Neuronal stem cell (in vitro differentiated cells): ENCODE results near the gene HPGD.

Experiments used
- DNase-seq: peaks from one replicate; pipeline ENCODE4 v3.0.0-alpha.2; 2013; ENCODE audit warnings: low spot score
- H2AFZ ChIP-seq: one replicate; pipeline ENCODE4 v1.6.1; 2013; ENCODE audit warnings: mild to moderate bottlenecking, low read length, inconsistent platforms
- H2AK5ac ChIP-seq: 2 replicates; pipeline ENCODE4 v1.6.1; 2013; ENCODE audit warnings: low read depth, mild to moderate bottlenecking, inconsistent platforms, low read length, moderate library complexity, mixed read lengths
- H2BK120ac ChIP-seq: 2 replicates; pipeline ENCODE4 v1.6.1; 2013; ENCODE audit warnings: low read depth, mild to moderate bottlenecking, inconsistent platforms, low read length, moderate library complexity, mixed read lengths
- H2BK12ac ChIP-seq: one replicate; pipeline ENCODE4 v1.6.1; 2013; ENCODE audit warnings: low read length, inconsistent platforms
- H2BK15ac ChIP-seq: 2 replicates; pipeline ENCODE4 v1.6.1; 2013; ENCODE audit warnings: mild to moderate bottlenecking, low read length, inconsistent platforms, mixed read lengths
- H2BK5ac ChIP-seq: one replicate; pipeline ENCODE4 v1.6.1; 2013; ENCODE audit warnings: inconsistent platforms, mild to moderate bottlenecking, low read length, moderate library complexity
- H3K14ac ChIP-seq: one replicate; pipeline ENCODE4 v1.6.1; 2013; ENCODE audit warnings: low read length, inconsistent platforms
- H3K18ac ChIP-seq: 2 replicates; pipeline ENCODE4 v1.6.1; 2013; ENCODE audit warnings: low read length, inconsistent platforms
- H3K23ac ChIP-seq: 2 replicates; pipeline ENCODE4 v1.6.1; 2013; ENCODE audit warnings: low read depth, mild to moderate bottlenecking, mixed read lengths, low read length, inconsistent platforms; ENCODE audit not compliant: poor library complexity
- H3K27ac ChIP-seq: replicated peaks from 3 replicates; pipeline ENCODE4 v1.5.1; 2013; ENCODE audit warnings: low read length, inconsistent platforms
- H3K27me3 ChIP-seq, 3 experiments: 2 replicates each; pipeline ENCODE4 v1.6.1; 2013; ENCODE audit warnings: low read length in 3 of 3, mild to moderate bottlenecking in 2 of 3, inconsistent platforms in 1 of 3, low read depth in 1 of 3, mixed read lengths in 1 of 3, moderate library complexity in 1 of 3; ENCODE audit not compliant: control insufficient read depth in 3 of 3, insufficient read depth in 3 of 3
- H3K36me3 ChIP-seq, 2 donors: replicated peaks in 1 of 2; 2 replicates each; pipeline ENCODE4 v1.6.1; 2013; ENCODE audit warnings: low read length in 2 of 2; ENCODE audit not compliant: control insufficient read depth in 2 of 2, insufficient read depth in 2 of 2
- H3K4ac ChIP-seq: 2 replicates; pipeline ENCODE4 v1.6.1; 2013; ENCODE audit warnings: inconsistent platforms, mild to moderate bottlenecking, low read length, moderate library complexity
- H3K4me1 ChIP-seq, 2 donors: 1 replicate in 1 of 2; 2 replicates in 1 of 2; pipeline ENCODE4 v1.6.1; 2013; ENCODE audit warnings: low read length in 2 of 2, low read depth in 1 of 2; ENCODE audit not compliant: control insufficient read depth in 2 of 2, insufficient read depth in 1 of 2
- H3K4me2 ChIP-seq: one replicate; pipeline ENCODE4 v1.6.1; 2013; ENCODE audit warnings: mild to moderate bottlenecking, low read length, inconsistent platforms; ENCODE audit not compliant: insufficient read depth, poor library complexity, severe bottlenecking
- H3K4me3 ChIP-seq, 2 donors: 2 replicates each; pipeline ENCODE4 v1.5.1; 2013; ENCODE audit warnings: low read length in 2 of 2, mild to moderate bottlenecking in 2 of 2, inconsistent platforms in 1 of 2, moderate library complexity in 1 of 2
- H3K79me1 ChIP-seq: one replicate; pipeline ENCODE4 v1.6.1; 2013; ENCODE audit warnings: low read depth, mild to moderate bottlenecking, inconsistent platforms, low read length, moderate library complexity
- H3K9ac ChIP-seq: one replicate; pipeline ENCODE4 v1.6.1; 2013; ENCODE audit warnings: mild to moderate bottlenecking, low read depth, low read length, inconsistent platforms; ENCODE audit not compliant: poor library complexity
- H3K9me3 ChIP-seq, 2 donors: replicated peaks in 1 of 2; 2 replicates each; pipeline versions ENCODE3 to v1.6.1; 2013; ENCODE audit warnings: low read length in 2 of 2, mild to moderate bottlenecking in 2 of 2, inconsistent platforms in 1 of 2, low read depth in 1 of 2, mixed read lengths in 1 of 2, moderate library complexity in 1 of 2; ENCODE audit not compliant: control insufficient read depth in 2 of 2, insufficient read depth in 1 of 2
- H4K8ac ChIP-seq: one replicate; pipeline ENCODE4 v1.6.1; 2013; ENCODE audit warnings: low read depth, mild to moderate bottlenecking, inconsistent platforms, low read length, moderate library complexity
- H4K91ac ChIP-seq: one replicate; pipeline ENCODE4 v1.6.1; 2013; ENCODE audit warnings: low read length, low read depth, mild to moderate bottlenecking, inconsistent platforms; ENCODE audit not compliant: poor library complexity
- WGBS, 2 donors: extraction: QIAGEN DNeasy Blood & Tissue Kit; methylation state at CpG; one replicate each; pipeline ENCODE4 v1.1.7; 2013; ENCODE audit warnings: missing lambda C conversion rate in 2 of 2, mixed read lengths in 1 of 2; ENCODE audit not compliant: insufficient read length in 2 of 2, insufficient replicate concordance in 1 of 2; ENCODE audit errors: extremely low coverage in 2 of 2; 5-methylcytosine and 5-hydroxymethylcytosine counted together

Gene HPGD

DNA sequence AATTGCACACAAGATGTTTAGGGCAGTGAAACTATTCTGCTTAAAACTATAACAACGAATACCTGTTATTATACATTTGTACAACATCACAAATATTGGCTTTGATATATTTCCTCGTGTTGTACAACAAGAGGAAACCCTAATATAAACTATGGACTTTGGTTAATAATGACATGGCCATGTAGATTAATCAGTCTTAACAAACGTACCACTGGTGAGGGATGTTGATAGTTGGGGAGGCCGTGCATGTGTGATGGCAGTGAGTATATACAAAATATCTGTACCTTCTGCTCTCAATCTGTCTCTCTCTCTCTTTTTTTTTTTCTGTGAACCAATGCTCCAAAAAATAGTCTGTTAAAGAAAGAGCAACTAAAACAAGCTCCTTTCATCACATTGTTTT lies 22.2 kb upstream of the HPGD start:
- WGBS, 2 donors = no CpG with 5 or more reads among the region's 4 CpGs
- H2BK15ac ChIP-seq = no peak overlapping the region
- H3K36me3 ChIP-seq = no peaks in the 10 kb centered on the region
- H4K8ac ChIP-seq = no peak overlapping the region
- H4K91ac ChIP-seq = no peak overlapping the region
- no peak overlapping the region for H2AK5ac ChIP-seq
- H3K14ac ChIP-seq = no peak overlapping the region
- H3K4me2 ChIP-seq = no peak overlapping the region
- H3K4ac ChIP-seq = no peak overlapping the region
- H3K79me1 ChIP-seq = no peaks in the 10 kb centered on the region
- H3K9me3 ChIP-seq = peaks cover 0 to 3% of the 10 kb centered on the region in 2 donors
- H3K23ac ChIP-seq = no peak overlapping the region
- no peak overlapping the region for H2BK120ac ChIP-seq
- H3K4me3 ChIP-seq = no peak overlapping the region
- H2BK12ac ChIP-seq = no peak overlapping the region
- no peak overlapping the region for H3K27ac ChIP-seq
- no peaks in the 10 kb centered on the region for H3K4me1 ChIP-seq
- no peaks in the 10 kb centered on the region for H3K27me3 ChIP-seq
- H2AFZ ChIP-seq = no peak overlapping the region
- H2BK5ac ChIP-seq = no peak overlapping the region
- H3K9ac ChIP-seq = no peak overlapping the region
- no peak for DNase-seq
- H3K18ac ChIP-seq = no peak overlapping the region

DNA sequence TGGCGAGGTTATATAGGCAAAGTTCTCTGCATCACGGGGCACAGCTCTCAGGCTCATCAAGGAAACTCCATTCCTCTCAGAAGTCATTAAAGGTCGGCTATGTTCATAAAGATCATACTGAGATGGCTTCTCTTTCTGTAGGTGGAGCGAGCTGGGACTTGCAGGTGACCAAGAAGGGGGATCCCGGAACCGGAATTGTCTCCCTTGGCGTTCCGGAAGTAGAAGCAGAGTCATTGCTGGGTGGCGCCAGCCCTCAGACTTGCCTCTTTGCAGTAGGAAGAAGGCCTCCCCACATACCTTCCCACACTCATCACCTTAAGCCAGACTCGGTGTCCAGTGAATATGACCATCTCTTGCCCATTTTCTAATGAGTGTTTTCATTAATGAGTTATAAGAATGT lies 17.9 kb upstream of the HPGD start:
- Histone ChIP-seq H2AK5ac (no peak overlapping the region), H4K8ac (no peak overlapping the region), H3K4me3 (no peak overlapping the region), H3K9me3 (no peaks in the 10 kb centered on the region), H2BK120ac (no peak overlapping the region), H3K27me3 (no peaks in the 10 kb centered on the region), H2BK12ac (no peak overlapping the region), H3K23ac (no peak overlapping the region), H3K36me3 (no peaks in the 10 kb centered on the region), H3K27ac (no peak overlapping the region), H3K14ac (no peak overlapping the region), H3K18ac (no peak overlapping the region), H3K4me1 (no peaks in the 10 kb centered on the region), H3K9ac (no peak overlapping the region), H3K79me1 (no peaks in the 10 kb centered on the region), H3K4me2 (no peak overlapping the region), H2BK5ac (no peak overlapping the region), H4K91ac (no peak overlapping the region), H3K4ac (no peak overlapping the region), H2BK15ac (no peak overlapping the region), H2AFZ (no peak overlapping the region)
- WGBS, 2 donors = no CpG with 5 or more reads among the region's 10 CpGs
- no peak for DNase-seq

DNA sequence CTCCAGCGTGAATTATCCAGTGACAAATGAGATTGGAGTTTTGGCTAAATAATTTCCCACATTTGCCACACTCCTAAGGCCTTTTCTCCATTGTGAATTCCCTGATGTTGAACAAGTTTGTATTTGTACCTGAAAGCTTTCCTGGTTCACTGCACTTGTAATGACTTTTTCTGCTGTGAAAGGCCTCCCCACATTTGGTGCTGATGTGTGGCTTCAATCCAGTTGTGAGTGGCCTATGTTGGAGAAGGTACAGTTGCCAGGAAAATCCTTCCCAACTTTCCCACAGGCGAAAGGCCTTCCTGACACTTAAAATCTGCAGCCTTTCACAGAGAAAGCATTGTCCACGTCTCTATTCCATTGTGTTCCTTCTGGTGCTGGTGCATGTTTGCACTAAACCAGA lies 17.3 kb upstream of the HPGD start:
- no peak overlapping the region for H3K23ac ChIP-seq
- no peak overlapping the region for H3K18ac ChIP-seq
- H3K9ac ChIP-seq = no peak overlapping the region
- no peak overlapping the region for H3K4ac ChIP-seq
- no peak overlapping the region for H4K91ac ChIP-seq
- H3K79me1 ChIP-seq = no peaks in the 10 kb centered on the region
- no peaks in the 10 kb centered on the region for H3K27me3 ChIP-seq
- H3K4me2 ChIP-seq = no peak overlapping the region
- H2AFZ ChIP-seq = no peak overlapping the region
- H4K8ac ChIP-seq = no peak overlapping the region
- no peaks in the 10 kb centered on the region for H3K4me1 ChIP-seq
- H3K4me3 ChIP-seq = no peak overlapping the region
- H2BK15ac ChIP-seq = no peak overlapping the region
- no peak overlapping the region for H3K14ac ChIP-seq
- no peaks in the 10 kb centered on the region for H3K9me3 ChIP-seq
- no peak overlapping the region for H2BK120ac ChIP-seq
- H3K27ac ChIP-seq = no peak overlapping the region
- no CpG with 5 or more reads among the region's 3 CpGs for WGBS, 2 donors
- no peak overlapping the region for H2BK12ac ChIP-seq
- no peaks in the 10 kb centered on the region for H3K36me3 ChIP-seq
- H2BK5ac ChIP-seq = no peak overlapping the region
- DNase-seq = no peak
- H2AK5ac ChIP-seq = no peak overlapping the region

DNA sequence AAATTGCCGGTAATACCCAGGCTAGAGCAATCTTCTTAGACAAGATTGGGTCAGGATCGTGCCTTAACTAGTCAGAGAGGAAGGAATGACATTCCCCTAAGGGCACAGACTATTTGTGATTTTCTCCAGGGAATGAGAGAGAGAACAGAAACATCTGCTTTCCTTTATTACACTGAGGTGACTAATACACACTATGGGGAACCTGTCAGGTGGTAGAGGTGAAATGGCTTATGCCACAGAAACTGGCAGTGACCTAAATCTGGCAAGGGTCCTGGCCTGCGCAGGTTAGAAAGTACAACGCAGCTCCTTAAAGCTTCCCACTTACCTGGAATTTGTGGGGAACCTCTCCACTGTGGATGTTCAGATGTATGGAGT lies 16.6 kb upstream of the HPGD start:
- Histone ChIP-seq H3K27ac (no peak overlapping the region), H3K79me1 (no peaks in the 10 kb centered on the region), H2AK5ac (no peak overlapping the region), H4K8ac (no peak overlapping the region), H3K23ac (no peak overlapping the region), H4K91ac (no peak overlapping the region), H3K18ac (no peak overlapping the region), H3K4ac (no peak overlapping the region), H3K9me3 (no peaks in the 10 kb centered on the region), H2AFZ (no peak overlapping the region), H3K14ac (no peak overlapping the region), H3K4me3 (no peak overlapping the region), H2BK5ac (no peak overlapping the region), H2BK15ac (no peak overlapping the region), H3K9ac (no peak overlapping the region), H3K4me1 (no peaks in the 10 kb centered on the region), H3K27me3 (no peaks in the 10 kb centered on the region), H2BK12ac (no peak overlapping the region), H3K36me3 (no peaks in the 10 kb centered on the region), H3K4me2 (no peak overlapping the region), H2BK120ac (no peak overlapping the region)
- WGBS, 2 donors = no CpG with 5 or more reads among the region's 4 CpGs
- no peak for DNase-seq
